K562 (cell line): ENCODE data around the gene CMSS1.

Experiments used
- ATF1 ChIP-seq, 2 experiments: fragments of 450-650 bp in 1 of 2; IDR thresholded peaks; 2 replicates each; pipeline ENCODE4 v1.6.1; 2016; ENCODE audit warnings: missing compliant biosample characterization in 1 of 2, missing genetic modification characterization in 1 of 2
- CTCF ChIP-seq, 3 experiments: IDR thresholded peaks in 2 of 3; conservative IDR thresholded peaks in 1 of 3; 2 replicates each; pipeline ENCODE4 v1.5.1; 2011 to 2012; ENCODE audit warnings: low read length in 3 of 3, mild to moderate bottlenecking in 3 of 3, control low read depth in 2 of 3, improper control_type of control experiment in 1 of 3, inconsistent platforms in 1 of 3, low read depth in 1 of 3, mixed read lengths in 1 of 3, moderate library complexity in 1 of 3; ENCODE audit not compliant: insufficient read depth in 2 of 3
- GTF2F1 ChIP-seq: IDR thresholded peaks from 2 replicates; pipeline ENCODE4 v1.6.1; 2011; ENCODE audit warnings: low read depth, low read length, improper control_type of control experiment
- HDAC2 ChIP-seq: fragments of 450-650 bp; IDR thresholded peaks from 2 replicates; pipeline ENCODE4 v1.6.1; 2016; ENCODE audit warnings: mild to moderate bottlenecking
- HOXB6 ChIP-seq: fragments of 250-450 bp; sonication (Bioruptor Pico); IDR thresholded peaks from 2 replicates; pipeline ENCODE4 v1.5.1; 2022; ENCODE audit warnings: mild to moderate bottlenecking, borderline replicate concordance
- POLR2A ChIP-seq: fragments of 450-650 bp; conservative IDR thresholded peaks from 2 replicates; pipeline ENCODE4 v1.6.1; 2016
- SETDB1 ChIP-seq: IDR thresholded peaks from one replicate; pipeline ENCODE4 v1.6.1; 2012; ENCODE audit warnings: low read length, control low read depth, inconsistent platforms
- SMC3 ChIP-seq: conservative IDR thresholded peaks from 2 replicates; pipeline ENCODE4 v1.6.1; 2011; ENCODE audit warnings: low read depth, low read length, improper control_type of control experiment; ENCODE audit not compliant: insufficient read depth
- SOX6 ChIP-seq: fragments of 450-650 bp; IDR thresholded peaks from 2 replicates; pipeline ENCODE4 v1.6.1; 2014; ENCODE audit warnings: mild to moderate bottlenecking
- TEAD4 ChIP-seq, 2 experiments: sonication (generic) in 1 of 2; formaldehyde crosslinking in 1 of 2; IDR thresholded peaks; 2 replicates each; pipeline versions ENCODE4 v1.6.1 to v1.8.0; 2012 to 2022; ENCODE audit warnings: borderline replicate concordance in 1 of 2, inconsistent platforms in 1 of 2, low read length in 1 of 2, mild to moderate bottlenecking in 1 of 2, missing genetic modification reagents in 1 of 2
- XRCC5 ChIP-seq: fragments of 200-400 bp; formaldehyde crosslinking; IDR thresholded peaks from 2 replicates; pipeline ENCODE4 v1.6.1; 2017; ENCODE audit warnings: low read depth, mild to moderate bottlenecking, low read length
- ZC3H11A ChIP-seq: IDR thresholded peaks from 2 replicates; pipeline ENCODE4 v1.6.1; 2012; ENCODE audit warnings: low read depth, low read length, improper control_type of control experiment
- ZNF23 ChIP-seq: fragments of 250-450 bp; sonication (Bioruptor Pico); IDR thresholded peaks from 2 replicates; pipeline ENCODE4 v1.4.0; 2020; ENCODE audit warnings: mild to moderate bottlenecking

GRCh38 chr3:99809565-99809964 lies 8.1 kb upstream of the CMSS1 start:
- TF ChIP-seq SMC3 (no peak), HDAC2 (no peak), HOXB6 (CRISPR knock-in tag) (no peak), GTF2F1 (no peak), TEAD4 (IDR thresholded peaks at IDR 0.05; ENCODE audit: low read length) (no peak), TEAD4 (CRISPR knock-in tag; IDR thresholded peaks at IDR 0.05; ENCODE audit: borderline replicate concordance) (no peak), ATF1 (CRISPR knock-in tag; IDR thresholded peaks at IDR 0.05) (no peak), ATF1 (tag; IDR thresholded peaks at IDR 0.05) (no peak), XRCC5 (no peak), ZNF23 (no peak), SOX6 (no peak), POLR2A (no peak), CTCF (IDR thresholded peaks at IDR 0.05 in 2 of 3, conservative IDR thresholded peaks at IDR 0.05 in 1 of 3; ENCODE audit: insufficient read depth in 2 of 3, low read depth in 1 of 3, low read length in 3 of 3) (no peak), ZC3H11A (no peak), SETDB1 (no peak)
